Fibroblast of mammary gland (primary cell): Measurements from ENCODE around the gene MMP20.

Experiments used
- DNase-seq: peaks from one replicate; pipeline ENCODE4 v3.0.0-alpha.2; 2010; ENCODE audit warnings: low read depth
- H3K4me3 ChIP-seq: 2 replicates; pipeline ENCODE4 v1.5.1; 2011; ENCODE audit warnings: low read depth, mild to moderate bottlenecking, low read length, moderate library complexity; ENCODE audit not compliant: control insufficient read depth
- CTCF ChIP-seq: conservative IDR thresholded peaks from 2 replicates; pipeline ENCODE4 v1.5.1; 2011; ENCODE audit warnings: low read depth, low read length, inconsistent platforms; ENCODE audit not compliant: control insufficient read depth, insufficient read depth

The MMP20 gene

GRCh38 chr11:102544594-102544993, 80.5 kb downstream of the MMP20 start:
- DNase-seq = no peak
- TF ChIP-seq CTCF = no peak
- no peak overlapping the region for H3K4me3 ChIP-seq

- TF ChIP-seq CTCF = no peak
- DNase-seq = no peak
- no peak overlapping the region for H3K4me3 ChIP-seq
Measured at GRCh38 chr11:102539567-102539966, 85.6 kb downstream of the MMP20 start.

- no peak overlapping the region for H3K4me3 ChIP-seq
- TF ChIP-seq CTCF = no peak
- no peak for DNase-seq
Measured at GRCh38 chr11:102538932-102539331, 86.2 kb downstream of the MMP20 start.

- DNase-seq = no peak
Measured at GRCh38 chr11:102534261-102534872, 90.8 kb downstream of the MMP20 start.

GRCh38 chr11:102530558-102530957, 94.6 kb downstream of the MMP20 start, which contains the start of gene MMP7:
Gene MMP7 (minus strand): TSS chr11:102530747. CDS start chr11:102530700, 47 bp downstream.
- no peak for TF ChIP-seq CTCF
- peak; percentile 72 for DNase-seq
- H3K4me3 ChIP-seq = no peak within 1 kb of the TSS

More at GRCh38 chr11:102534261-102534872, 90.8 kb downstream of the MMP20 start:
- TF ChIP-seq CTCF = peak; percentile 34
- no peak overlapping the region for H3K4me3 ChIP-seq

GRCh38 chr11:102528618-102529017, 96.5 kb downstream of the MMP20 start:
- no peak for TF ChIP-seq CTCF
- no peak overlapping the region for H3K4me3 ChIP-seq
- DNase-seq = no peak

GRCh38 chr11:102527684-102528083, 97.4 kb downstream of the MMP20 start:
- no peak for DNase-seq
- TF ChIP-seq CTCF = no peak
- no peak overlapping the region for H3K4me3 ChIP-seq
